MCF 10A (cell line): ENCODE measurements around the gene IRF9. TPM values are rescaled to one million over a fixed set of nuclear protein-coding genes. Genes with fewer than 3 reads are reported as not detected.

Source experiments
- BruUV-seq: library from RNA; stranded (reverse); fragments of 400-500 nt; replicated peaks from 2 replicates; lab custom pipeline; 2021; lab: Mats Ljungman, UMichigan
- CTCF ChIA-PET: fragments of 300-600 bp; sonication (Branson Sonifier 250); formaldehyde crosslinking; extraction: SDS; loops from one replicate; lab custom pipeline; 2021; ENCODE audit warnings: antibody characterized with exemption, inconsistent platforms; lab: Yijun Ruan, JAX
- POLR2A ChIA-PET: fragments of 300-600, 350-650 bp; sonication (Branson Sonifier 250); formaldehyde crosslinking; extraction: SDS; loops from one replicate; lab custom pipeline; 2020; ENCODE audit warnings: antibody characterized with exemption, inconsistent platforms; lab: Yijun Ruan, JAX
- DNase-seq: peaks from one replicate; pipeline ENCODE4 v3.0.0-alpha.2; 2018; ENCODE audit not compliant: unreplicated experiment
- H3K27ac Mint-ChIP-seq: one replicate; pipeline ENCODE4 v1.8.0; 2022; ENCODE audit warnings: mild to moderate bottlenecking, low read depth, mixed read lengths; ENCODE audit not compliant: unreplicated experiment
- H3K27me3 Mint-ChIP-seq: one replicate; pipeline ENCODE4 v1.8.0; 2022; ENCODE audit warnings: mixed read lengths; ENCODE audit not compliant: insufficient read depth, unreplicated experiment
- H3K36me3 Mint-ChIP-seq: one replicate; pipeline ENCODE4 v1.8.0; 2022; ENCODE audit warnings: mild to moderate bottlenecking, moderate library complexity, mixed read lengths; ENCODE audit not compliant: insufficient read depth, unreplicated experiment
- H3K4me1 Mint-ChIP-seq: one replicate; pipeline ENCODE4 v1.8.0; 2022; ENCODE audit warnings: mixed read lengths; ENCODE audit not compliant: insufficient read depth, unreplicated experiment
- H3K4me3 Mint-ChIP-seq: one replicate; pipeline ENCODE4 v1.8.0; 2022; ENCODE audit warnings: mild to moderate bottlenecking, moderate library complexity, mixed read lengths; ENCODE audit not compliant: unreplicated experiment
- H3K9me3 Mint-ChIP-seq: one replicate; pipeline ENCODE4 v1.8.0; 2022; ENCODE audit warnings: mixed read lengths; ENCODE audit not compliant: unreplicated experiment
- intact Hi-C: fragments of 100-400 bp; cut with micrococcal nuclease; formaldehyde crosslinking; loops from 2 replicates; pipeline ENCODE4 v1.14.1; 2022
- total RNA-seq: library from RNA; stranded (reverse); gene quantifications from 2 replicates; pipeline ENCODE4 v1.2.3, GENCODE V29; 2022
- TF ChIP-seq, protein P1 (sequence below): fragments of 200-600 bp; IDR thresholded peaks from one replicate; pipeline ENCODE4 v1.8.0; 2022; ENCODE audit warnings: antibody characterized with exemption, mild to moderate bottlenecking; ENCODE audit not compliant: unreplicated experiment

The IRF9 gene
- total RNA-seq, 1 experiment from 2014 or later: 13.6 TPM

DNA sequence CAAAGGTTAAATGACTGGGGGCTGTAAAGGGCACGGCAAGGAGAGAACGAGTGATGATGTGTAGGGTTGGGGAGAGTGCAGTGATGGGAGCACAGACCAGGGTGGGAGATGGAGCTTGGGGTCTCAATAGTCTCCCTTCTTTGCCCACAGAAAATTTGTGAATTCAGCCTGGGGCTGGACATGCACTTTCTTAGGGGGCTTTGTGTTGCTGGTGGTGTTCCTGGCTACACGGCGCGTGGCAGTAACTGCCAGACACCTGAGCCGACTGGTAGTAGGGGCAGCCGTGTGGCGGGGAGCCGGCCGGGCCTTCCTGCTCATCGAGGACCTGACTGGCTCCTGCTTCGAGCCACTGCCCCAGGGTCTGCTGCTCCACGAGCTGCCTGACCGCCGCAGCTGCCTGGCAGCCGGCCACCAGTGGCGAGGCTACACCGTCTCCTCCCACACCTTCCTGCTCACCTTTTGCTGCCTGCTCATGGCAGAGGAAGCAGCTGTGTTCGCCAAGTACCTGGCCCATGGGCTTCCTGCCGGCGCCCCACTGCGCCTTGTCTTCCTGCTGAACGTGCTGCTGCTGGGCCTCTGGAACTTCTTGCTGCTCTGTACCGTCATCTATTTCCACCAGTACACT is 28.9 kb upstream of the IRF9 start:
- ChIA-PET POLR2A (interaction anchor here (0.7 to 12.5 kb wide), 4 partner anchors 9 to 16 kb away, joined by 3 to 252 read pairs (median 5); partner anchors contain the start of genes DCAF11, EMC9 and NRL), CTCF (interaction anchor here (0.5 to 1.5 kb wide), 6 partner anchors 18 to 941 kb away, joined by 3 to 5 read pairs (median 3); partner anchors contain the start of gene DCAF11)
- peak; percentile 66 for DNase-seq
- intact Hi-C loops: no loop called here
- TF ChIP-seq, protein P1, sequence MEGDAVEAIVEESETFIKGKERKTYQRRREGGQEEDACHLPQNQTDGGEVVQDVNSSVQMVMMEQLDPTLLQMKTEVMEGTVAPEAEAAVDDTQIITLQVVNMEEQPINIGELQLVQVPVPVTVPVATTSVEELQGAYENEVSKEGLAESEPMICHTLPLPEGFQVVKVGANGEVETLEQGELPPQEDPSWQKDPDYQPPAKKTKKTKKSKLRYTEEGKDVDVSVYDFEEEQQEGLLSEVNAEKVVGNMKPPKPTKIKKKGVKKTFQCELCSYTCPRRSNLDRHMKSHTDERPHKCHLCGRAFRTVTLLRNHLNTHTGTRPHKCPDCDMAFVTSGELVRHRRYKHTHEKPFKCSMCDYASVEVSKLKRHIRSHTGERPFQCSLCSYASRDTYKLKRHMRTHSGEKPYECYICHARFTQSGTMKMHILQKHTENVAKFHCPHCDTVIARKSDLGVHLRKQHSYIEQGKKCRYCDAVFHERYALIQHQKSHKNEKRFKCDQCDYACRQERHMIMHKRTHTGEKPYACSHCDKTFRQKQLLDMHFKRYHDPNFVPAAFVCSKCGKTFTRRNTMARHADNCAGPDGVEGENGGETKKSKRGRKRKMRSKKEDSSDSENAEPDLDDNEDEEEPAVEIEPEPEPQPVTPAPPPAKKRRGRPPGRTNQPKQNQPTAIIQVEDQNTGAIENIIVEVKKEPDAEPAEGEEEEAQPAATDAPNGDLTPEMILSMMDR: no peak
- BruUV-seq: no TSS peak
- Mint-ChIP-seq H3K27me3 (no peaks in the 10 kb centered on the region), H3K36me3 (peaks cover 2% of the 10 kb centered on the region), H3K4me1 (peaks cover 31% of the 10 kb centered on the region), H3K27ac (peak overlapping the region; percentile 71), H3K9me3 (no peaks in the 10 kb centered on the region), H3K4me3 (no peak overlapping the region)

DNA sequence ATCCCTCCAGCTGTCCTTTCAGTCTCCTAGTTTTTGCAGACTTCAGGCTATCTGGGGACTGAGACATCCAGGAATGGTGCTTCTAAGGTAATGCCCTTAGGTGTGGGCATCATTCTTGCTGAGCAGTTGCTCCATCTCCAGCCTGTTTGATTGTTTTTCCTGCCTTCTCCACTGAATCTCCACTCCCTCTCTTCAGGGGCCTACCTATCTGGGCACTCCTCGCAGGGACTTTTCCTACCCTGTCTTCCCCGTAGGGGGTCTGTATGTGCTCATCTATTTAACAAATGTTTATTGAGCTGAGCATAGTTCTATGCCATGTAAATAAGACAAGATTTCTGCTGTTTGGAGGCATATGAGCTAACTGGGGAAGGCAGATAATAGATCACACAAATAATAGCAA is 28.1 kb upstream of the IRF9 start:
- DNase-seq: no peak
- TF ChIP-seq, protein P1: no peak
- intact Hi-C loops: no loop called here
- Mint-ChIP-seq H3K9me3 (no peaks in the 10 kb centered on the region), H3K4me3 (no peak overlapping the region), H3K36me3 (peaks cover 9% of the 10 kb centered on the region), H3K4me1 (peaks cover 36% of the 10 kb centered on the region), H3K27ac (peak overlapping the region; percentile 71), H3K27me3 (no peaks in the 10 kb centered on the region)
- ChIA-PET POLR2A (interaction anchor here (0.7 to 12.5 kb wide), 4 partner anchors 8 to 17 kb away, joined by 3 to 252 read pairs (median 5); partner anchors contain the start of genes DCAF11, EMC9 and NRL), CTCF (interaction anchor here (0.5 to 1.5 kb wide), 7 partner anchors 15 to 942 kb away, joined by 3 to 5 read pairs (median 3); partner anchors contain the start of gene DCAF11)
- BruUV-seq: no TSS peak

DNA sequence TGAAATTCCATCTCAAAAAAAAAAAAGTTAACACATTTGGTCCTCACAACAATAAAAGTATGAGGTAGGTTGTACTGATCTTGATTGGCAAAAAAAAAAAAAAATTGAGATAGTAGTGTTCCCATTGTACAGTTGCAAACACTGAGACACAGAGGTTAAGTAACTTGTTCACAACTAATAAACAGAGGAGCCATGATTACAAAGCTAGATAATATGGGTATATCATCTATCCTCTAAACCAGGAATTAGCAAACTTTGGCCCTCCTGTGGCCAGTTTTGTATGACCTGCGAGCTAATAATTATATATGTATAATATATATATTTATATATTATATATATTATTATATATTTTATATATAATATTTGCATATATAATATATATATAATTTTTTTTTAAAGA is 27.3 kb upstream of the IRF9 start:
- Mint-ChIP-seq H3K27ac (no peak overlapping the region), H3K36me3 (peaks cover 16% of the 10 kb centered on the region), H3K27me3 (no peaks in the 10 kb centered on the region), H3K4me1 (peaks cover 36% of the 10 kb centered on the region), H3K4me3 (no peak overlapping the region), H3K9me3 (no peaks in the 10 kb centered on the region)
- TF ChIP-seq, protein P1: no peak
- CTCF ChIA-PET: interaction anchor here (0.7 to 1.1 kb wide), 4 partner anchors 14 to 140 kb away, joined by 3 to 10 read pairs (median 6); no protein-coding TSS in a partner anchor
- intact Hi-C loops: no loop called here
- DNase-seq: no peak
- POLR2A ChIA-PET: interaction anchor here (0.7 to 12.5 kb wide), 4 partner anchors 17 to 80 kb away, joined by 4 to 252 read pairs (median 10); partner anchors contain the start of genes CHMP4A, DCAF11, NRL and TM9SF1
- no TSS peak for BruUV-seq

DNA sequence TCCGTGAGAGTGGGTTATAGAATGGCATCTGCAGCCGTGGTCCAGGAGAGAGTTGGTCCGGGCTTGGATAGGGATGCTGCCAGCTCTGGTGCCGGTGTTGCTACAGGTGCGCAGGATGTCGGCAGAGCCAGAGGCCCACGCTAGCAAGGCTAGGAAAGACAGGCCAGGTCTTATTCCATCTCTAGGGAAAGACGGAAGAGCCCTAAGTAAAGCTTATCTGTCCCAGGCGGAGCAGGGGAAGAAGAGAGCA is 25.6 kb upstream of the IRF9 start:
- TF ChIP-seq, protein P1: no peak
- Mint-ChIP-seq H3K27ac (peak overlapping the region; percentile 14), H3K9me3 (no peaks in the 10 kb centered on the region), H3K27me3 (no peaks in the 10 kb centered on the region), H3K4me1 (peaks cover 42% of the 10 kb centered on the region), H3K4me3 (peak overlapping the region; percentile 75), H3K36me3 (peaks cover 26% of the 10 kb centered on the region)
- CTCF ChIA-PET: interaction anchor here (0.7 to 1.8 kb wide), 8 partner anchors 10 to 108 kb away, joined by 3 to 9 read pairs (median 4); partner anchors contain the start of genes IRF9 and PSME2
- no TSS peak for BruUV-seq
- POLR2A ChIA-PET: interaction anchor here (0.7 to 12.5 kb wide), 14 partner anchors 8 to 1306 kb away, joined by 3 to 252 read pairs (median 10); partner anchors contain the start of genes DCAF11, IPO4, IRF9 and MRPL52
- intact Hi-C loops: no loop called here
- no peak for DNase-seq
